Measurements from ENCODE around the gene ROBO4.

The ROBO4 gene

GRCh38 chr11:124897674-124898262 is at the start of gene ROBO4:
Gene ROBO4, minus strand, starts transcription at chr11:124897865. Its CDS starts 70 bp downstream, at chr11:124897795.
- no peak for DNase-seq (ENCODE audit: low spot score)

GRCh38 chr11:124946735-124947141 is 49.1 kb upstream of the ROBO4 start:
- no peak for DNase-seq (ENCODE audit: low spot score)

GRCh38 chr11:124945826-124946225 is 48.2 kb upstream of the ROBO4 start:
- no peak for DNase-seq (ENCODE audit: low spot score)

DNA sequence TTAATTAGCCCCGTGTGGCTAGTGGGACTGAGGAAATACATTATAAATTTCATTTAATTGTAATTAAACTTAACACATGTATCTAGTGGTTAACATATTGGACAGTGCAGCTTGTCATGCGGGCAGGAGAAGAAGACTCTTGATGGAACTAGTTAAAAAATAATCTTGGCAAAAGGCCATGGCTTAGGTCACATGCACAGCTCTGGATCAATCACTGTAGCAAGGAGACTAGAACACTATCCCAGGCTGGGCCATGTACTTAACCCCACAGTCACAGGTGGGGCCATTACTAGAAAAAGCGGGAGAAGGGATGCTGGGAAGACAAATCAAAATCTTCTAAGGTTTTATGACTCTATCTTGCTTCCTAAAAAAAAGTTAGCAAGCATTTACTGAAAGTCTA is 46.9 kb upstream of the ROBO4 start:
- DNase-seq (ENCODE audit: low spot score) = no peak

DNA sequence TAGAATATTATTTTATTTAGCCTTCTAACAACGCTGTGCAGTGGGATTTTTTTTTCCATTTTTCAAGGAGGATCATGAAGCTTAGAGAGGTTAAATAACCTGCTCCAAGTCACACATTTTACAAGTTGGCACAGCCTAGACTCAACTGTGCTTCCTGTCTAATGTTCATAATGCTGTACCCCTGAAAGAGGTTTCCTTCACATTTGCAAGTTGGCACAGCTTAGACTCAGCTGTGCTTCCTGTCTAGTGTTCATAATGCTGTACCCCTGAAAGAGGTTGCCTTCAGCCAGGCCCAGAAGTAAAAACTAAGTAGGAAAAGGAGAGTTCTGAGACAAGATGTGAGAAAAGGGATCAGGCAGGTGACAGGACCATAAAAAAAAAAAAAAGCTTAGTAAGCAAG is 46.1 kb upstream of the ROBO4 start:
- DNase-seq (ENCODE audit: low spot score) = no peak

GRCh38 chr11:124943254-124943616 is 45.6 kb upstream of the ROBO4 start:
- DNase-seq (ENCODE audit: low spot score) = no peak

DNA sequence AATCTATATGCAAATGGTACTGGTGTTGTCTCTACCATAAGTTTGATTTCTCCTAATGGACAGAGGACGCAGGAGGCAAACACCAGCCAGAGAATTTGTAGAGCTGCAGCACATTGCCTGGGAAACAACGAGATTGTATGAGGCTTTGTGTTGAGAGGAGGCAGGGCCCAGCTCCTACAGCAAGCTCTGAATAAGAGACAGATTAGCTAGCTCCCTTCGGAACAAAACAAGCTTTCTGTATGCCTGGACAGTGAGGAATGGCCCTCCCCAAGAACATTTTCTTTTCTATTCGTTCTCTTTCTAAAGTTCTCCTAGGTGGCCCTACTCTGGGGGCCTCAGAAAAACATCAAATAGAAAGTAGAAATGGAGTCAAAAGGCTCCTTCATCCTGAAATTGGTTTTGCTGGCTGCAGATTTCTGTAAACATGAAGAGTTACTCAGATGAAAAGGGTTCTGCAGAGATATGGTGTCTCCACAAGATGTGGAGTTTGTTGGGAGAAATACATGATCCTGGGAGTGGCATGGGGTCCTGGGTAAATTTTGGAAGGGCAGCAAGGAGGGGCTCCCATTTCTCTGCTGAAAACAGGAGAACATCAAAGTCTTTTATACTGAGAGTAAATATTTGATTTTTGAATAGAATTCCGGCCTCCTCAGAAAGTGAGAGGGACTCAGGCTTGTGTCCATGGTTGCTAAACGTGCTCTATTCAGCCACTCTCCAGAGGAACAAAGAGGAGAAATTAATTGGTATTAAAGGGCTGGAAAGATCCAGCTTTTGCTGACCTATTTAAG is 45.0 kb upstream of the ROBO4 start:
- no peak for DNase-seq (ENCODE audit: low spot score)

- no peak for DNase-seq (ENCODE audit: low spot score)
Observed at GRCh38 chr11:124941703-124942102, 44.0 kb upstream of the ROBO4 start.

DNA sequence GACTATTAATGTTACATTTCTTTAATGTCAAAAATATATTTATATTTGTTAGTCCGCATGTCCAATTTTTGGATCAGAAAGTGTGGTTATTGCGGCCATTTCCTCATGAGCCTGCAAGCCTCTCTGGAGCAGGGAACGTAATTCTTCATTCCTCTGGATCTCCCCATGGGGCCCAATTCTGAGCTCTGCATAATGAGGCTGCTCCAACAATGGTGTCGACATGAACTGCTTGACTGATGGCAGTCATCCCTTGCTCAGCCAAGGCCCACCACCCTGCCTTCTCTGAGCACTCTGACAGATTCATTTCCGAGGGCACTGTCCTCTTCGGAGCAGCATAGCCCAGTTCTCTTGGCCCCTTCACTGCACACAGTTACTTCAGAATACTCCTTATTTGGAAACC is 41.3 kb upstream of the ROBO4 start:
- no peak for DNase-seq (ENCODE audit: low spot score)

DNA sequence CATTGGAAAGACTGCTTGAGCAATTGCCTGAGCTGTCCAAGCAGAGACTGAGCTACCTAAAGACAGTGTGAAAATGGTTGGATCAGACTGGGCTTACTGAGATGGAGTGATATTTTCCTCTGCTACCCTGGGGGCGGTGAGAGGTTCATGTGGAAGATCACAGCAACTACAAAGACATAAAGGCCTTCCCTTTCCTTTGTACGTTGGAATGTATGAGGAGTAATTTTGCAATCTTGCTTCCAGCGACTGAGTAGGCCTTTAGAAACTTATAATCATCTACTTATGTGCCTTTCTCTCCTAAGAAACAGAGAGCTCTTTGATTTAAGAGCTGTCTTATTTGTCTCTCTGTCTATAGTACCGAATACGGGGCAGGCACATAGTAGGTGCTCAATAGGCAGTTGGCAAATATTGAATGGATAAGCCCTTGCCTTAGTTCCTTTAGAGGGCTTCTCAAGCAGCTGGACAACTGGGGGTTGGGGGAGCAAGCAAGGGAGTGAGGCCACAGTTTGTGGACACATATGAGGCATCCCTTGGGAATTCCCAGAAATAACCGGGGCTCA is 40.6 kb upstream of the ROBO4 start:
- DNase-seq (ENCODE audit: low spot score) = no peak

DNA sequence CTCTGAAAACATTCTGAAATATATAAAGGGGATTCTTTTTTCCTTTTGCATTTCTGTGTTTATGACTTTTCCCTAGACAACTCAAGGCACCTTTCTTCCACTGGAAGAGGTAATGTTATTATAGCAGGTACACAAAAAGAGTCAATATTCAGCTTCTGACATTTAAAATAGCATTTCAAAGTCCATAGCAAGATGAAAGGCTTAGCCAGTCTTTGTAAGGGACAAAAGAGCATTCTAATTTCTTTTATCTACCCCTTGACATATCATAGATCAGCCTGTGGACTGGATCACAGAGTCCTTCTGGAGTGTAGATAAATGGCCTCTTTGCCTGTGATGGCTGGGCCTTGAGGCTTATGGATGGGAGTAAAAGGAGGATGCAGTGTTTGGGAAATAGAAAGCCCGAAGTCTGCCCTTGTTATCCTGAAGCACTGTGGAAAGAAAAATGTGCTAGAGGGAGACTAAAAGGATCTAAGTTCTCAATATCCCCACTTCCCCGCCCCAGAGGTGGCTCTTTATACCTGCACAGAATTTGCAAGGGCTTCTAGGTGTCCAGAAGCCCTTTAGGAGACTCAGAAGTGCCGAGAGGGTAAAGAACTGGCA is 39.8 kb upstream of the ROBO4 start:
- DNase-seq (ENCODE audit: low spot score) = no peak

- no peak for DNase-seq (ENCODE audit: low spot score)
Observed at GRCh38 chr11:124935548-124936514, 38.2 kb upstream of the ROBO4 start, which contains the start of gene HEPACAM. Gene HEPACAM, minus strand, starts transcription at chr11:124936047. Its CDS starts 41 bp downstream, at chr11:124936006.

DNA sequence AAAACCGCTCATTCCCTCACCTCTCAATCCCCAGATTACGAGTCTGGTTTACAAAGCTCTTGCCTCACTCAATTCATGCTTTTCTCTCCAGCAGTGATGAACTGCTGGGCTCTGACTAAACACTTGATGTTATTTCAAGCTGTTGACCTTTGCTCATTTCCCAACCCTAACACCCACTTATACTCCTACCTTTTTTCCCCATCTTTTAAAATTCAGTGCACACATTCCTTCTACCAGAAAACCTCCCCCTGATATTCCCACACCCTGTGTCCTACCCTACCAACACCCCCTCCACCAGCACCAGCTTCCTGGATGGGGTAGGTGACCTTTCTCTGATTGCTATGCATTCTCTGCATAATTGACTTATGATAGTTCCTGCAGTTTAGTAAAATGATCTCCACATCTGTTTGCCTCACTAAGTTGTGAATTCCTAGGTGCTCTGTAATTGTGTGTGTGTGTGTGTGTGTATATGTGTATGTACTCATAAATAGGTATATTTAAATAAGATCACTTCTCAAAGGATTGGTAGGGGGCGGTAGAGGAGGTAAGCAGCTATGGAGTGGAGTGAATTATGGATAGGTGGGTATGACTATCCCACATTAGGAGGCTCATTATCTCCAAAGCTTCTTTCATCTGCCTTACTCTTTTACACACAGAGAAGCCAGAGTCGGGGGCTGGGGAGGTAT is 37.3 kb upstream of the ROBO4 start:
- DNase-seq (ENCODE audit: low spot score) = no peak

DNA sequence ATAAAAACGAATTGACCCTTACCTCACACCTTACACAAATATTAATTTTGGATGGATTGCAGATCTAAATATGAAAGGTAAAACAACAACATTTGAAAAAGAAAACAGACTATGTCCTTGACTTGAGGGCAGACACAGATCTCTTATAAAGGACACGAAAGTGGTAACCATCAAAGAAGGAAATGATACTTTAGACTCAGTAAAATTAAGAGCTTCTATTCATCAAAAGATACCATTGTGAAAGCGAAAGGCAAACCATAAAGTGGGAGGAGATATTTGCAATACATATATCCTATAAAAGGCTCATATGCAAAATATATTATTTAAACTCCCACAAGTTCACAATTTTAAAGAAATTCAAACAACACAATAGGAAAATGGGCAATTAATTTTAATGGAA is 33.1 kb upstream of the ROBO4 start:
- DNase-seq (ENCODE audit: low spot score) = no peak

DNA sequence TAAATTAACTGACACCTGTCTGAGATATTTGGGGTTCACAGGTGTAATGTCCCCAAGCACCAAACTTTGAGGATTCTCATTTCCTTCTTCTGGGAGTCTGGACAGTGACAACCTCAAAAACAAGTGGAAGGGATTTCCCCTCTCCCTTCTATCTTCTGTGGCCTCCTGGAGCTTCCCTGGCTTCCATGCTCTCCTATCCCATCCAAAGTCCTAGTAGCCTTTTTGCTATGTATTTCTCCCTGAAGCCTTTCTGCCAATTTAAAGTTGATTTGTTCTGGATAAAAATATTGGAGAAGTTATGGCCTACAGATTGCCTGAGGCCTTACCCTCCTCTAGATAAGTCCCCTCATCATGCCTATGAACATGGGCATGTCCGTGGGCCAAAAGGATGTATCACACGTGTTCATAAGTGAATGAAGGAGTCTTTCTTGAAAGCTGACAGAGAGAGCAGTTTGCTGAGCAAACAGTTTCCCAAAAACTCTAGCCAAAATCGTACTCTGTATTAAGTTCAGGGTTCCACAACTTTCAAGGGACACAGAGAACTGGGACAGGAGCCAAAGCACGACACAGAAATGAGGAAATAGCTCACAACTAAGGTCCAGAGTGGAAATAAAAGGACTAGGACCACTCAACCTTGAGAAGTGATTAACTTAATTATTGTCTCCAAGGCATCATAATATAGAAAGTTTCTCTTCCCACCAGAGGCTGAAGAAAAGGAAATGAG is 31.4 kb upstream of the ROBO4 start:
- no peak for DNase-seq (ENCODE audit: low spot score)

DNA sequence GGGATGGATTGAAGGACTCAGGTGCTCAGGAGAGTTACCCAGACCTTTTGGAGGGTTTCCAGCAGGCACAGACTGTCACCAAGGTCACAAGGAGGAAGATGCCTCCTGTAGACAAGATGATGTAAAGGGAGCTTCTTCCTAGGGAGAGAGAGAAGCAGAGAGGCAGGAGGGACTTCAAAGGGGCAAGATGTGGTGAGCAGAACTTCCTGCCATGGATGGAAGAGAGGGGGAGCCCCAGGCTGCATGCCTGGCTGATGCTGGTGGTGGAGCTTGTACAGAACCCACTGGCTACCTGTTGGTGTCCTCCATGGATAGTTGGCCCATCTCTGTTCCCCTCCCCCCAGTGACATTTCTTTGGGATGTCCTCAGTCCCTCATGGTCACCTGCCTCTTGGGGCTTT is 25.6 kb upstream of the ROBO4 start:
- no peak for DNase-seq (ENCODE audit: low spot score)

GRCh38 chr11:124922831-124923230 is 25.2 kb upstream of the ROBO4 start:
- DNase-seq (ENCODE audit: low spot score) = no peak

- no peak for DNase-seq (ENCODE audit: low spot score)
Observed at GRCh38 chr11:124920870-124921609, 23.4 kb upstream of the ROBO4 start.

DNA sequence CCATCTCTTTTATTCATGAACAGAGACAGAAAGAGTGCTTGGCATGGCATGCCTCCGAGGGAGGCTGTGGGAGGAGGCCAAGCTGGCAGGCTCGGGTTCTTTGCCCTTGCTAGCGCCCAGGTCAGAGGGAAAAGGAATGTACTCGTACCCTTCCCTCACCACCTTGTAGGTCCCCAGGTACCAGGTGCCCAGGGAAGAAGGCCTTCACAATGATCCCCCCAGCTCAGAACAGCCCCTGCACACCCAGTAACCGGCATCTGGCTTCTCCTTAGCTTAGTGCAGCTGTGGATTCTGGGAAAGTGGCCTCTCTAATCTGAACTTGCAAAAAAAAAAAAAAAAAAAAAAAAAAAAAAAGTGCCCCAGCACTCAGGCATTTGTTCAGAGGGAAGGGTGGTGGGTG is 22.7 kb upstream of the ROBO4 start:
- DNase-seq (ENCODE audit: low spot score) = no peak

DNA sequence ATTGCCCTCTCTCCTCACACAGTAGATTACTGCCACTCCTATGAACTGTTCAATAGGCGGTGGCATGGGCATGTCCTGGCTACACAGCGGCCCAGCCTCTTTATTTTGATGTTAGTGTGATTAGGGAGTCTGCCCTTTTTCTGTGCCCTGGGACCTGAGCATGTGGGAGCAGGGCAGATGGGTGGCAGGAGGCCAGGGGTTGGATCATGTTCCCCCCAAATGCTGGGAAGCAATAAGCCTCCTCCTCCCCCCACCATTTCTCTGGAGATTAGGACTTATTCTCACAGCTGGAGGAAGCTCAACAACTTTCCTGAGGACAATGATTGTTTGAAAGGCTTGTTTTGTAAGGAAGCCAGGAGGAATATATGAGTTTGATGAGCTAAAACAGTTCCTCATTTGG is 22.2 kb upstream of the ROBO4 start:
- DNase-seq (ENCODE audit: low spot score) = no peak

All from NAMALWA (cell line).